Parathyroid adenoma (tissue), 2 donors: ENCODE measurements around the gene KIZ.
A peak's percentile ranks its signal among the peaks of the same experiment; 100 is the strongest.

Source experiments
- H2AFZ ChIP-seq: fragments of 300-600 bp; sonication (generic); one replicate; pipeline ENCODE4 v1.7.0; 2017; ENCODE audit warnings: antibody characterized with exemption, mild to moderate bottlenecking
- H3K27ac ChIP-seq: fragments of 300-600 bp; sonication (generic); one replicate; pipeline ENCODE4 v1.7.0; 2017
- H3K27me3 ChIP-seq: fragments of 300-600 bp; sonication (generic); one replicate; pipeline ENCODE4 v1.7.0; 2017; ENCODE audit warnings: low read length; ENCODE audit not compliant: control insufficient read depth, insufficient read depth
- H3K36me3 ChIP-seq: fragments of 300-600 bp; sonication (generic); one replicate; pipeline ENCODE4 v1.7.0; 2017; ENCODE audit warnings: low read length; ENCODE audit not compliant: control insufficient read depth, insufficient read depth
- H3K4me1 ChIP-seq: fragments of 300-600 bp; sonication (generic); one replicate; pipeline ENCODE4 v1.7.0; 2017; ENCODE audit warnings: control low read depth
- H3K4me2 ChIP-seq: fragments of 300-600 bp; sonication (generic); one replicate; pipeline ENCODE4 v1.7.0; 2017; ENCODE audit warnings: low read length
- H3K4me3 ChIP-seq: fragments of 300-600 bp; sonication (generic); one replicate; pipeline ENCODE4 v1.7.0; 2017; ENCODE audit warnings: low read depth, low read length
- H3K79me2 ChIP-seq: fragments of 300-600 bp; sonication (generic); one replicate; pipeline ENCODE4 v1.7.0; 2017; ENCODE audit warnings: control low read depth
- H3K9ac ChIP-seq: fragments of 300-600 bp; sonication (generic); one replicate; pipeline ENCODE4 v1.7.0; 2017; ENCODE audit warnings: mild to moderate bottlenecking
- H3K9me3 ChIP-seq: fragments of 300-600 bp; sonication (generic); one replicate; pipeline ENCODE4 v1.7.0; 2017; ENCODE audit warnings: low read length; ENCODE audit not compliant: control insufficient read depth
- TF ChIP-seq, protein P1 (sequence below): fragments of 300-600 bp; sonication (generic); IDR thresholded peaks from one replicate; pipeline ENCODE4 v1.7.0; 2017; ENCODE audit warnings: antibody characterized with exemption, mild to moderate bottlenecking
- donor health status: primary hyperparathyroidism.

The KIZ gene

DNA sequence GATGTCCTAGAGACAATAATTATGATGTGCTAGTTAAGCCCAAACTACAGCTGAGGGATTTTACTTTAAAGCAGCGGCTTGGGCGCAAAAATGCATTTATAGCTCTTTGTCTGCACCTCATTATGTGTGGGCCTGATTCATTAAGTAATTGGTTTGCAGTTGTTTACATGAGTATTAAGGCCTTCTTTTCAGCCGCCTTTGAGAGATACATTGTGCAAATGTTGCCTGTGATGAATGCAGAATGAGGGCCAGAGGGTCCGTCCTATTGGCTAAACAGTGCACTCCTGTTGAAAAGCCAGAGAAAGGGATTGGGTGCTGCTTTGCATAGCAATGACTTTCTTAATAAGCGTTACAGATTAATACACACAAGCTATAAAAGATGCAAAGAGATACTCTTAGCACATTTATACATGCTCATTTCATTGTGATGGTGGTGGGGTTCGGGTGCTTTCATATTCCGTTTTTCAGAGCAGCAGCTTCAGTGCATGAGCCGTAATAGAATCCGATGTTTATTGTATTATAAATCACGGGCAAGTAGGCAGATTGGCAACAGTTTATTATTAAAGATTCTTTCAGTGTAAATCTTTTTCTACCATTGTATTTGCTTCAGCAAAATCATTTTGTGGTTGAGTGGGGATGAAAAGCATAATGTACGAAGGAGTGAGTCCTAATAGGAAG lies 109.1 kb downstream of the KIZ start:
- Histone ChIP-seq H3K9me3 (no peaks in the 10 kb centered on the region), H3K27ac (no peak overlapping the region), H3K36me3 (no peaks in the 10 kb centered on the region), H3K4me1 (peaks cover 8% of the 10 kb centered on the region), H3K4me3 (no peak overlapping the region), H3K4me2 (no peak overlapping the region), H2AFZ (no peak overlapping the region), H3K27me3 (no peaks in the 10 kb centered on the region), H3K79me2 (no peaks in the 10 kb centered on the region), H3K9ac (no peak overlapping the region)
- TF ChIP-seq, protein P1, sequence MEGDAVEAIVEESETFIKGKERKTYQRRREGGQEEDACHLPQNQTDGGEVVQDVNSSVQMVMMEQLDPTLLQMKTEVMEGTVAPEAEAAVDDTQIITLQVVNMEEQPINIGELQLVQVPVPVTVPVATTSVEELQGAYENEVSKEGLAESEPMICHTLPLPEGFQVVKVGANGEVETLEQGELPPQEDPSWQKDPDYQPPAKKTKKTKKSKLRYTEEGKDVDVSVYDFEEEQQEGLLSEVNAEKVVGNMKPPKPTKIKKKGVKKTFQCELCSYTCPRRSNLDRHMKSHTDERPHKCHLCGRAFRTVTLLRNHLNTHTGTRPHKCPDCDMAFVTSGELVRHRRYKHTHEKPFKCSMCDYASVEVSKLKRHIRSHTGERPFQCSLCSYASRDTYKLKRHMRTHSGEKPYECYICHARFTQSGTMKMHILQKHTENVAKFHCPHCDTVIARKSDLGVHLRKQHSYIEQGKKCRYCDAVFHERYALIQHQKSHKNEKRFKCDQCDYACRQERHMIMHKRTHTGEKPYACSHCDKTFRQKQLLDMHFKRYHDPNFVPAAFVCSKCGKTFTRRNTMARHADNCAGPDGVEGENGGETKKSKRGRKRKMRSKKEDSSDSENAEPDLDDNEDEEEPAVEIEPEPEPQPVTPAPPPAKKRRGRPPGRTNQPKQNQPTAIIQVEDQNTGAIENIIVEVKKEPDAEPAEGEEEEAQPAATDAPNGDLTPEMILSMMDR: no peak

DNA sequence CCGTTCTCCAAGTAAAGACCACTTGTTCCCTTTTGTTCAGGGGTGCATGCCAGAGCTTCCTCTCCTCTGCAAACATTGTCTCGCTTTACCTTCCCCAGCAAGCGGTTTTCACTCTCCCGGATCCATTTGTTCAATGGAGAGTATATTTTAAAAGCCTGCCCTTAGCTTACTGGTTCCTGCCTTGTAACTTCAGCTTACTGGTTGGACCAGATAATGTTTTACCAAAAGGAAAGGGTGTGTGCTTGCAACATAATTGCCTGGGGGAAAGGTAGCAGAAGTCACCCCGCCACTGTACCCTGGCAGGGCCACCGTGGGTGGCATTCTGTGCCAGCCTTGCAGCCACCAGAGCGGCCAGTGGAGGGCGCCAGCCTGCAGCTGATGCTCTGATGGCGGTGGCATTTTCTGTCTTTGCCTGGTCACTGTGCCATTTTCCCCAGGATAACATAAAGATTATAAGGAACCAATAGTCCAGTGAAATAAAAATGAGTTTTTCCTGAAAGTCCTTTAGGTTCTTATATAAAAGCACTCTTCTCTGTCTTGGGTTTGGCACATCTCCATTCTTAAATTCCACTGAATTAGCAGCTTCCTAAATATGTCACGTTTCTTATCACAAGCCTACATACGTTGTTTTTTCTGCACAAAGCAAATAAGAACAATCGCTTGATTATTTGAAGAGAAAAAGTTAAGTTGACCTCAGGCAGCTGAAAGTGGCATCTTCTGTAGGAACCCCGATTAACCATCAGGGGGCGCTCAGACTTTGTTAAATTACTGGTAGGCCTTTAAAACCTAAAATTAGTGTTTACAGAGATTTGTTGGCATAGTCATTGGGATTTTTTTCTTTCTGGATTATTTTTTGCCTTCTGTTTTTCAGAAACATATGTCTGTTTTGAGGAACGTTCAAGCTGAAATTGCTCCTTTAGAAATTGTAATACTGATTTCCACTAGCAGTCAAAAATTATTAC lies 109.9 kb downstream of the KIZ start:
- Histone ChIP-seq H3K4me3 (no peak overlapping the region), H3K27ac (no peak overlapping the region), H3K4me2 (no peak overlapping the region), H3K27me3 (no peaks in the 10 kb centered on the region), H3K79me2 (no peaks in the 10 kb centered on the region), H3K9me3 (no peaks in the 10 kb centered on the region), H3K9ac (no peak overlapping the region), H3K4me1 (peaks cover 8% of the 10 kb centered on the region), H2AFZ (no peak overlapping the region), H3K36me3 (no peaks in the 10 kb centered on the region)
- TF ChIP-seq, protein P1: peak; percentile 73

DNA sequence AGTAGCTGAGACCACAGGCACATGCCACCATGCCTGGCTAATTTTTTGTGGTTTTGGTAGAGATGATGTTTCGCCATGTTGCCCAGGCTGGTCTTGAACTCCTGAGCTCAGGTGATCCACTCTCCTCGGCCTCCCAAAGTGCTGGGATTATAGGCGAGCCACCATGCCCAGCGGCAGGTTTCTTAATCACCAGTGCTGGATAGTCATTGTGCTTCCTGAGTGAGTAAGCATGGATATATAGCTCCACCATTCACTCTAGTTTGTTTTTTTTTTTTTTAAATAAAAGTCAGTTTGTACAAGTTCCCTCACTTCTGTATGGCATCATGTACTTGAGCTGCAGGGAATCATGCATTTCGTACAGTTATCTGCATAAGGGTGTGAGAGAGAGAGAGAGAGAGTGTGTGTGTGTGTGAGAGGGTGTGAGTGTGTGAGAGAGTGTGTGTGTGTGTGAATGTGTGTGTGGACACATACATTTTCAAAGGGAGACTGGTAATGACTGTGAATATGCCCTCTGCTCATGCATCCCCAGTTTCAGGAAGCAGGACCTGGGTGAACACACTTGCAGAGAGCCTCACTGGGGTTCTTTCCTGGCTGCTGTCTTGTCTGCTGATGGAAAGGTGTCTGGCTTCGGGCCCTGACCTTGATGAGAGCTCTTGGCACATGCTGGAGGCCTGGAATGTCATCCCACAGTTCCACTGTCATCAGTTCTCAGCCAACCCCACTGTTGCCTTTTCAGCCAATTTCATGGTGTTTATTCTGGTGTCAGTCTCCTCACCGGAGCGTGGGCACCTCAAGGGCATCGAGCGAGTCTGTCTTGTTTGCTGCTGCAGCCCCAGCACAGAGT lies 112.3 kb downstream of the KIZ start:
- H3K36me3 ChIP-seq: no peaks in the 10 kb centered on the region
- no peaks in the 10 kb centered on the region for H3K79me2 ChIP-seq
- H3K4me1 ChIP-seq: peaks cover 8% of the 10 kb centered on the region
- no peak overlapping the region for H2AFZ ChIP-seq
- no peaks in the 10 kb centered on the region for H3K9me3 ChIP-seq
- H3K4me3 ChIP-seq: no peak overlapping the region
- H3K27ac ChIP-seq: peak overlapping the region; percentile 22
- TF ChIP-seq, protein P1: no peak
- H3K9ac ChIP-seq: no peak overlapping the region
- no peak overlapping the region for H3K4me2 ChIP-seq
- H3K27me3 ChIP-seq: no peaks in the 10 kb centered on the region

DNA sequence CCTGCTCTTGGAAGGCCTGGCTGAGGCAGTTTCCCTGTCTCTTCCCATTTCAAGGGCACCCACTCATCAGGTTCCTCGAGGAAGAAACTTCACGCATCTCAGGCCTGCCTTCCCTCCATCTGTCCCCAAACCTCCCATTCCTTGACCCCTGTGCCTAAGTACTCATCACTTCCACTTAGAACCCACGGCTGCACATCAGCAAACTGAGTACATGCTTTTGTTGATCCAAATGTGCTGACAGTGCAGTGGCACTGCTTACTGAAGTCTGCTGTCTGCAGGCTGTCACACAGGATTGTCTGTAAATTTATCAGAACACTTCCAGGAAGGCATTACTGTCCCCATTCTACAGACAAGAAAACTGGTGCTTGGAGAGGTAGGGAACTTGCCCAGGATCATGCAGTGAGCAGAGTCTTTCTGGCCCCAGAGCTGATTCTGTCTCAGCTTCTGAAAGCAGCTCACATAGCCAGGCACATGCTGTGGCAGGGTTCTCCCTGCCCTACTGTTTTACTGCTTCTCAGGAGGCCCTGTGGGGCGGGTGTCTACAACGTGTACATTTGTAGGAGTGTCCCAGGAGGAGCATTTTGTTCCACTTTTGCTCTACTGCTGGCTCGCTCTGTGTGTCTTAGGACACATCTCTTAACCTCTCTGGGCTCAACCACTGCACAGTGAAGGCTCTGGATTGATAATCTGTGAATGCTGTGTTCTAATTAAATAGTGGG lies 113.1 kb downstream of the KIZ start:
- Histone ChIP-seq H3K27ac (peak overlapping the region; percentile 22), H2AFZ (no peak overlapping the region), H3K27me3 (no peaks in the 10 kb centered on the region), H3K4me3 (no peak overlapping the region), H3K9ac (no peak overlapping the region), H3K9me3 (no peaks in the 10 kb centered on the region), H3K4me2 (no peak overlapping the region), H3K79me2 (no peaks in the 10 kb centered on the region), H3K4me1 (peaks cover 8% of the 10 kb centered on the region), H3K36me3 (no peaks in the 10 kb centered on the region)
- TF ChIP-seq, protein P1: no peak
